ENCODE data around the gene AURKB.

Gene AURKB

GRCh38 chr17:8204761-8205555 is 5.4 kb downstream of the AURKB start:
- H3K4me3 ChIP-seq (ENCODE audit: control insufficient read depth, low read depth, low read length) = no peak overlapping the region
- no peak for DNase-seq (ENCODE audit: low read depth)
- TF ChIP-seq, protein P1, sequence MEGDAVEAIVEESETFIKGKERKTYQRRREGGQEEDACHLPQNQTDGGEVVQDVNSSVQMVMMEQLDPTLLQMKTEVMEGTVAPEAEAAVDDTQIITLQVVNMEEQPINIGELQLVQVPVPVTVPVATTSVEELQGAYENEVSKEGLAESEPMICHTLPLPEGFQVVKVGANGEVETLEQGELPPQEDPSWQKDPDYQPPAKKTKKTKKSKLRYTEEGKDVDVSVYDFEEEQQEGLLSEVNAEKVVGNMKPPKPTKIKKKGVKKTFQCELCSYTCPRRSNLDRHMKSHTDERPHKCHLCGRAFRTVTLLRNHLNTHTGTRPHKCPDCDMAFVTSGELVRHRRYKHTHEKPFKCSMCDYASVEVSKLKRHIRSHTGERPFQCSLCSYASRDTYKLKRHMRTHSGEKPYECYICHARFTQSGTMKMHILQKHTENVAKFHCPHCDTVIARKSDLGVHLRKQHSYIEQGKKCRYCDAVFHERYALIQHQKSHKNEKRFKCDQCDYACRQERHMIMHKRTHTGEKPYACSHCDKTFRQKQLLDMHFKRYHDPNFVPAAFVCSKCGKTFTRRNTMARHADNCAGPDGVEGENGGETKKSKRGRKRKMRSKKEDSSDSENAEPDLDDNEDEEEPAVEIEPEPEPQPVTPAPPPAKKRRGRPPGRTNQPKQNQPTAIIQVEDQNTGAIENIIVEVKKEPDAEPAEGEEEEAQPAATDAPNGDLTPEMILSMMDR (conservative IDR thresholded peaks at IDR 0.05; ENCODE audit: control insufficient read depth, insufficient read depth, low read depth, low read length) = no peak

DNA sequence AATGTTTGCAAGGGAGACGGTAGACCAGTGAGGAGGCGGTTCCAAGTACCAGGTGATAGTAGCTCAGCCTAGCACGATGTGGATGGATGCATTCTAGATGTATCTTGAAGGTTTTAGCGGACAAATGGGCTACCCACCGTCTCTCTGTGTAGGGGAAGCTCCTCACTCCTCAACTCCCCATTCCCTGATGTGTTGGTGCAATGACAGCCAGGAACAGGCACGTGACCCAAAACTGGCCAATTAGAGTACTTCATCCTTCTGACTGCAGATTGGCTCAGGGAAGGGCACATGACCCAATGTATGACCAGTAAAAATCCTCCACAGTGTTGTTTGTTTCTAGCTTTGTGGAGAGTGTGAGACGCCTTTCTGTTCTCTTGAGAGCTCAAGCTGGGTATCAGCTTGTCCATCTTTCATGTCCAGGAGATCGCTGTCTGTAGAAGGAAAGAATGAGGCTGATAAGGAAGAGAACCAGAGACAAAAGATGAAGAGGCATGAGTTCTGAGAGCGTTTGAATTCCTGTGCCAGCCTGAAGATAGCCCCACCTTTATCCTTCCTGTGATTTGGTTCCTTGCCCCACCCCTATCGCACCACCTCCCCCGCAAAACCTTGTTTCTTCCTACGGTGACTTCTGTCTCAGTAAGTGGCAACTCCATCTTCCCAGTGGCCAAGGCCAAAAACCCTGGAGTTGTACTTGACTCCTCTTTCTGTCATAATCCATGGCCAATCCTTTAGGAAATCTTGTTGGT is 18.1 kb downstream of the AURKB start:
- peak overlapping the region; percentile 41 for H3K4me3 ChIP-seq (ENCODE audit: control insufficient read depth, low read depth, low read length)
- peak; percentile 95 for DNase-seq (ENCODE audit: low read depth)
- TF ChIP-seq, protein P1 (conservative IDR thresholded peaks at IDR 0.05; ENCODE audit: control insufficient read depth, insufficient read depth, low read depth, low read length) = no peak

DNA sequence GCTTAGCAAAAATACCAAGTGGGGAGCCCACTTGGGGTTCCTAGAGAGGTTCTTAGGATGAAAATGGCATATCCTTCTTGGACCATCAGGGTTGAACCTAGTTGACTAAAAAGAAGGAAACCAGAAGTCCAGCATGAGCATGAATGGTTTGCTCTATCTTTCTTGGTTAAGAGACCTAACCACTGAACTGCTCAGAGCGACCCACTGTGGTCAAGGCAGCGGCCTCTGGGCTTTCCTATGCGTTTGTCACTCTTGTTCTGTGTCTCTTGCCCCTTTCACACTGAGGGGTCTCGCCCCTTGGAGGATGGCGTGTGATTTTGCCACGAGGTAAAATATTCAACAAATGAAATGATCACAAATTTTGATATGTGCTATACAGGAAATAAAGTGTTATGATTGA is 19.9 kb downstream of the AURKB start:
- TF ChIP-seq, protein P1 (conservative IDR thresholded peaks at IDR 0.05; ENCODE audit: control insufficient read depth, insufficient read depth, low read depth, low read length) = no peak

DNA sequence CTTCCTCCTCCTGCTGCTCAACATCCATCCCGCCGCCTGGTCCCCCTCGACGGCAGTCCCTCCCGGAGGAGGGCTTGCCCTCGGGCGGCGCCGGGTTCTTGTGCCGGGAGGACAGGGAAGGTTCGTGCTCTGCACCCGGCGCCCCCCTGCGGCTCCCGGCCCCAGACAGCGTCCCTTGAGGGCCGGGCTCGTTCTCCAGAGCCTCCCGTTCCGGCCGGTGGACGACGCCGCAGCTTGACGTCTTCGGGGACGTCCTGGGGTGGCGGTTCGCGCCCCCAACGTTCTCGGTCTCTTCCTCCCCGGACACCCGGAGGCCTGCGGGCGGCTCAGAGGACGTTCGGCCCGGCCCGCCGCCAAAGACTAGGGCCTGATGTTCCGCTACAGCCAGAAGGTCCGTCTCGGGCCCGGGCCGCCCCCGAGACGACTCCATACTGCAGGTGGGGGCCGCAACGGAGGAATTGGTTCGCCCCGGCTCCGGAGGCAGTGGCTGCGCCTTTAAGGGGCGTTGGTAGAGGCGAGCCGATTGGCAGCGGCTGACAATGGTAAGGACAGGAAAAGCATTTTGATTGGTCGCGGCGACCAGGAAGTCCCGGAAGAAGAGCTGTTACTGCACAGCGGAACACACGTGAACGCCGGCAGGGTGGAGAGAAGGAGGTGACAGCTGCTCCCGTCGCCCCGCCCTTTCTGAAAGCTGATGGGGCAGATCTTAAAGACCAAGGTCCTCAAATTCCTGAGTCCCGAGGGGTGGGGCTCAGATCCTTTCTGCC is 20.5 kb downstream of the AURKB start, which contains the start of gene BORCS6:
BORCS6 (minus strand) TSS at position 470 of the 767 bp plus-strand sequence; CDS start at position 430, 40 bp downstream.
- DNase-seq (ENCODE audit: low read depth) = peak; percentile 98
- H3K4me3 ChIP-seq (ENCODE audit: control insufficient read depth, low read depth, low read length) = peak within 1 kb of the TSS; percentile 71
- TF ChIP-seq, protein P1 (conservative IDR thresholded peaks at IDR 0.05; ENCODE audit: control insufficient read depth, insufficient read depth, low read depth, low read length) = no peak

More for the DNA sequence above, 19.9 kb downstream of the AURKB start:
- H3K4me3 ChIP-seq (ENCODE audit: control insufficient read depth, low read depth, low read length) = peak overlapping the region; percentile 71
- DNase-seq (ENCODE audit: low read depth) = no peak

DNA sequence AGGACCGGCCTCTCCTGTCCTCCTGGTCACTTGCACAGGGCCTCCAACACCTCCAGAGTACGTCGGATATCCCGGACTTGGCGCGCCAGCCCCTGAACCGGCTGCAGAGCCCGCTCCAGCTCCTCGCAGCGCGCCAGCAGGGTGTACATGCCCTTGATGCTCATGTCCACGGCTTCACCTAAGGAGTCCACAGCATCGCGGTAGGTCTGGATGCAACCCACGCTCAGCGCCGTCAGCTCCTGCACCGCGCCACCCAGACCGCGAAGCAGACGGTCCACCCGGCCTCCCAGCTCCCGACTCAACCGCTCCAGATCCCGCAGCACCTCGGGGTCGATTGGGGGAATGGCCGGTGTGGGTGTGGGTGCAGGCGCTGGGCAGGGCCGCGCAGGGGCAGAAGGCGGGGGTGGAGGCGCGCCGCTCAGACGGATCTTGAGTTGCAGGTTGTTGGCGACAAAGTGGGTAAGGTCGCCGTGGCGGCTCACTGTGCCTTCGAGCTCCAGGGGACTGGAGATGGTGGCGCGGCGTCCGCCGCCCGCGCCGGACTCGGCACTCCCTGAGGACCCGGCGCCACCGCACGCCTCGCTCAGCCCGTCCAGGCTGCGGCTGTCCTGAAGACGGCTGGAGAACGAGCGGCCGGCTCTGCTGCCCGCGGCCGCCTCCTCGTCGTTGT is 21.2 kb downstream of the AURKB start:
- DNase-seq (ENCODE audit: low read depth) = no peak
- TF ChIP-seq, protein P1 (conservative IDR thresholded peaks at IDR 0.05; ENCODE audit: control insufficient read depth, insufficient read depth, low read depth, low read length) = no peak
- H3K4me3 ChIP-seq (ENCODE audit: control insufficient read depth, low read depth, low read length) = peak overlapping the region; percentile 71

Data from fibroblast of mammary gland (primary cell).